SU-DHL-6 (cell line): ENCODE measurements around the gene GPR22.

Source experiments
- CTCF ChIP-seq: fragments of 200-600 bp; sonication (generic); IDR thresholded peaks from one replicate; pipeline ENCODE4 v1.5.1; 2017; ENCODE audit warnings: antibody characterized with exemption, mild to moderate bottlenecking, low read length, moderate library complexity; ENCODE audit not compliant: insufficient read depth, poor library complexity, severe bottlenecking
- EZH2phosphoT487 ChIP-seq: fragments of 200-600 bp; sonication (generic), shearing (Covaris generic); conservative IDR thresholded peaks from 2 replicates; pipeline ENCODE4 v1.6.1; 2018; ENCODE audit warnings: mild to moderate bottlenecking, antibody characterized with exemption, low read length, moderate library complexity, mixed read lengths

GRCh38 chr7:107446988-107447387 is 22.9 kb upstream of the GPR22 start:
- TF ChIP-seq CTCF: no peak
- TF ChIP-seq EZH2phosphoT487: no peak
